ENCODE data around the gene DOK5. TPM values are rescaled to one million over a fixed set of nuclear protein-coding genes. Genes with fewer than 3 reads are reported as not detected.
A peak's percentile ranks its signal among the peaks of the same experiment; 100 is the strongest.

The DOK5 gene
- total RNA-seq, 2 donors from 2014 or later = 0.39 TPM; not detected in 1

DNA sequence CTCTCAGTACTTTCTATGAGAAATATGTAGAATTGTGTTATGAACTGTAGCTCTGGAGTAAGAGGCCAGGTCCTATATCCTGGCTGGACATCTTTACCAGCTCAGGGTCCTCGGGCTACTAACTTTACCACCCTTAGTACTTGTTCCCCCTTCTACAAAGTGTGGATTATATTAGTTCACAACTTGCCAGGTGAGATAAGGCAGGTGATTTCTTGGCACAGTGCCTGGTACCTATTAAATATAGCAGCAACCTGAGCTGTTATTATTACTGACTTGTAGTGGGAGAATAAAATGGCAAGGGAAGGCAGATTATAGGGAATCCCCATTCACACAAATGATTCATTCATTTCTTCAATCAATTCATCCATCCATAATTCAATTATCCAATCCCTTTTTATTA, 150.1 kb downstream of the DOK5 start:
- no peak for DNase-seq
- ATAC-seq = no peak
- intact Hi-C loops (cut with DNase I, micrococcal nuclease) = no loop called here

DNA sequence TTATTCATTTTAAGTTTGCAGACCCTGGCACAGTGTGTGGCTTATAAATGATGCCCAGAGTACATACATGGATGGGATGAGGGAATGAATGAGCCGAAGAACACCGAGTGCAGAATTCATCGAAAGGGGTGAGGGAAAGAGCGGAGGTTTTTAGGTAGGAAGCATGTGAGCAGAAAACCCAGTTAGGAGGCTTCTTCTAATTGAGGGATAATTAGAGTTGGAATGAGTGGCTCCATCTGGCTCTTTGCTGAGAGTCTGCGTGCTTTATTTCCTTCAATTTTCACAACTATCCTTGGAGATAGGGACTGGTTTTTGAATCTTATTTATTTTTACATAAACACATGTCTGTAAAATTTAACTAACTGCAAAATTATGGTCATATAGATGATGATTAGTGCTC, 150.7 kb downstream of the DOK5 start:
- intact Hi-C loops (cut with DNase I, micrococcal nuclease) = no loop called here
- DNase-seq = no peak
- no peak for ATAC-seq

DNA sequence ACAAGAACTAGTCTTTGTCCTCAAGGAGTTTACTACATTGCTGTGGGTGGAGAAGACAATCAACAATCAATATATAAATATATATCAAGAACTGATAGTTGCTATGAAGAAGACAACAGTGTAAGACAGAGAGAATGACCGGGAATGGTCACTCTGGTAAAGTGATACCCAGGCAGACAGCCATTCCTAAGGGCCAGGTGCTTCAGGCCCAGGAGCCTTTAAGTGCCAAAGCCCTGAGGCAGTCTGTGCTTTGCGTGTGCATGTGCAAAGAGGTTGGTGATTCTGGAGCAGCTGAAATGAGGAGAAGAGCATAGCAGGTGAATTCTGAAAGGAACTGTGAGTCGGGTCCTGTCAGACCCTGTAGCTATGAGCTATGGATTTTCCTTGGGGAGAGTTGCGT, 154.2 kb downstream of the DOK5 start:
- DNase-seq (no peak), ATAC-seq (no peak)
- intact Hi-C loops (cut with DNase I, micrococcal nuclease) = no loop called here

DNA sequence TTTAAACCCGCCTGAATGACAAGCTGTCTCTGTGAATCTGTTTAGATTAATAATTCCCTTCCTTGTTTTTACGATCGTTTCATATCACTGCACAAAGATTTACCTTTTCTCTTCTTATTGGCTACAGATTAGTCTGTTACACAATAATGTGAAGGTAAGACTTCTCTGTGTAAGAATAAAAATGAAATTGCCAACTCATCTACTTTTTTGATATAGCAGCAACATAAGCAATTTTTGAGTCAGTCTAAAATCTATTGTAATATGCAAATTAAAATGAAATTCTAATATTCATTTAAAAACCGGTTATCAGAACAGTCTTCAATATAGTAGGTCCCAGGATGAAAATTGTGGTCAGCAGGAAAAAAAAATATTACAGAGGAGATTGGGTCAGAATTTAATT, 155.2 kb downstream of the DOK5 start:
- ATAC-seq = no peak
- intact Hi-C loops (cut with DNase I, micrococcal nuclease) = no loop called here
- DNase-seq = no peak

DNA sequence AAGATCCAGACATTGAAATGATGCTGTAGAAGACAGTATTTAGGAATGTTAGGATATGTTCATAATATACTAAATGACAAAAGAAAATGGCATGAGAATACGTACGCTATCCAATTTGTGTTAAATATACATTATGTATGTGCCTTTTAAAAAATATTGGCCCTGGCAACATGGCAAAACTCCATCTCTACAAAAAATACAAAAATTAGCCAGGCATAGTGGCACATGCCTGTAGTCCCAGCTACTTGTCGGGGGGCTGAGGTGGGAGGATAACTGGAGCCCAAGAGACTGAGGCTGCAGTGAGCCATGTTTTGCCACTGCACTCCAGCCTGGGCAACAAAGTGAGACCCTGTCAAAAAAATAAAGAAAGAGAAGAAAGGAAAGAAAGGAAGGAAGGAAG, 155.7 kb downstream of the DOK5 start:
- intact Hi-C loops (cut with DNase I, micrococcal nuclease) = no loop called here
- ATAC-seq = no peak

DNA sequence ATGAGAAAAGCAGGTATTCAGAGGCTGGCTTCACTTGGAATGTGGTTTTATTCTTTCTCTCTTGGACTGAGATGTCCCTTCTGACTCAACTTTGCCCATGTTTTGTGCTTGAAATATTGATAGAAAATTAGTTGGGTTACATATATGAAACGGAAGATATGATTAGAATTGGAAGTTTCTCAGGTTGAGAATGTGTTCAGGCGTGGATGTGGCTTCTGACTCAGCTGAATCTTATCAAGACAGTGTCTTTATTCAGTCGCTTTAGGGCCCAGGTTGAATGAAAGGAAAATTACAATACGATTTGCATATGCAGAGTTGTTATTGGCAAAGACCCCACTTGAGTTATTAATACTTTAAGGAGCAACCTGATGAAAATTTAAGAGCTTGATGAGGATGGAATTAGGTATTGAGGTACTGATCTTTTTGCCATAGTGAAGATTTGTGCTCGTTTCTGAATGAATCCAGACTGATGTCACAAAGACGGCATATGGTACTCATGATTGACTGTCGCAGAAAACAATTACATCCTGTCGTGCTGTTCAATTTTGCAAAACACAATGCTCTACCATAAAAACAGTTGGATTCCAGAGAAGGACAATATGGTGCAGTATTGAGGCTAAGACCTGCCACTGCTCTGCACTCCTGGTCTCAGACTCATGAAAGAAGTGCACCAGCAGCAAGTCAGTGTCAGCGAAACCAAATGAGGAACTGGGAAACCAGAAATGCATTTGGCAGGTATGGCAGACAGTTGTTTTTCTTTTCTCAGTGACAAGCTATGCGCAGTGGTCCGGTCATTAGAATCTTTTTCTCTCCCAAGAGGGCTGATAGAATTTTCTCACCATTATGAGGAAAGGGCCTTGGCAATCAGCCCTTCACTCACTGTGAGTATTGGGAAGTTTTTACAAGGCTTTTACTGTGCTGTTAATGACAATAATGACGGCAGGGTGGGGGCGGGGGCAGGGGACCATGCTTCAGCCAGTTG, 158.3 kb downstream of the DOK5 start:
- DNase-seq (no peak), ATAC-seq (no peak)
- intact Hi-C loops (cut with DNase I, micrococcal nuclease) = no loop called here

More for the DNA sequence above, 155.7 kb downstream of the DOK5 start:
- DNase-seq = no peak

DNA sequence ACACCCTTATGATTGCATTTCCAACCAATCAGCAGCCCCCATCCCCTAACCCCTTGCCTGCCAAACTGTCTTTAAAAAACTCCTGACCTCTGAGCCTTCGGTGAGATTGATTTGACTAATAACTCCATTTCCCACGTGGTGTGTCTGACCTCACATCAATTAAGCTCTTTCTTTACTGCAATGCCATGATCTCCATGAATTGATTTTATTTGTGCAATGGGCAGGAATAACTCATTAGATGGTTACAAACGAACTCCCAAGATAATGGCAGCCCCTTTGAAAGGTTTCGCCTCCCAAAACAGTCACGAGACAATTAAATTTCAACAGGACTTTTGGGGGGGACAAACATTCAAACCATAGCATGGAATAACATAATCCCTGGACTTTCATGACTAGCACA, 161.2 kb downstream of the DOK5 start:
- ATAC-seq (no peak), DNase-seq (no peak)
- intact Hi-C loops (cut with DNase I, micrococcal nuclease) = no loop called here

DNA sequence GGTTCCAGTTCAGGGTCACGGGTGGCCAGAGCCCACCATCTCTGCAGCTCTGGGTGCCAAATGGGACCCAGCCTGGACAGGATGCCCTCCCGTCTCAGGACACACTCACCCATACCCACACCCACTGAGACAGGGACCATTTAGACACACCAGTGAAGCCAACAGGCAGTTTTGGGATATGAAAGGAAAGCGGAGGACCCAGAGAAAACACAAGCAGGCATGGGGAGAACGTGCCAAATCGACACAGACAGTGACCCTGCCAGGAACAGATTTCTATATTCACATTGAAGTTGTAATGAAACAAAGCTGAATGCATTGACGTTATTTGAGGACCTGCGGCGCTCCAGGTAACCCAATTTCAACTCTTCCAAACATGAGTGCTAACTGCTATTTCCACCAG, 164.5 kb downstream of the DOK5 start:
- DNase-seq (no peak), ATAC-seq (no peak)
- intact Hi-C loops (cut with DNase I, micrococcal nuclease) = loop anchor here (10.0 kb wide), 2 partner anchors 425 to 545 kb away; no protein-coding TSS in a partner anchor

DNA sequence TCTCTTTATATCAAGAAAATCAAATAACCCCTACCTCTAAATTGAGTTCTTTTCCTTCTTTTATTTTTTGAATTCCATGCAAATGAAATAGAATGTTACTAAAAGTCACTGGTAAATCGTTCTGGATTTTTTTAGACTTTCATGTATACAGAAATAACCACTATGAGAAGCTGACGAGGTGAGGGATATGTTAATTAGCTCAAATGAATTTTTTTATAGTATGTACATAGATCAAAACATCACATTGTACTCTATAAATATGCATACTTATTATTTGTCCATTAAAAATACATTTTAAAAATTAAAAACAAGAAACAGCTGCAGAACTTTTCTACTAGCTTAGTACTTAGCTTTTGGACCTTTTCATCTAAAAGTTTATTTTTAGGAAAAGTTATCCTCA, 165.4 kb downstream of the DOK5 start:
- ATAC-seq = no peak
- no peak for DNase-seq
- intact Hi-C loops (cut with DNase I, micrococcal nuclease) = loop anchor here (10.0 kb wide), 2 partner anchors 426 to 546 kb away; no protein-coding TSS in a partner anchor

DNA sequence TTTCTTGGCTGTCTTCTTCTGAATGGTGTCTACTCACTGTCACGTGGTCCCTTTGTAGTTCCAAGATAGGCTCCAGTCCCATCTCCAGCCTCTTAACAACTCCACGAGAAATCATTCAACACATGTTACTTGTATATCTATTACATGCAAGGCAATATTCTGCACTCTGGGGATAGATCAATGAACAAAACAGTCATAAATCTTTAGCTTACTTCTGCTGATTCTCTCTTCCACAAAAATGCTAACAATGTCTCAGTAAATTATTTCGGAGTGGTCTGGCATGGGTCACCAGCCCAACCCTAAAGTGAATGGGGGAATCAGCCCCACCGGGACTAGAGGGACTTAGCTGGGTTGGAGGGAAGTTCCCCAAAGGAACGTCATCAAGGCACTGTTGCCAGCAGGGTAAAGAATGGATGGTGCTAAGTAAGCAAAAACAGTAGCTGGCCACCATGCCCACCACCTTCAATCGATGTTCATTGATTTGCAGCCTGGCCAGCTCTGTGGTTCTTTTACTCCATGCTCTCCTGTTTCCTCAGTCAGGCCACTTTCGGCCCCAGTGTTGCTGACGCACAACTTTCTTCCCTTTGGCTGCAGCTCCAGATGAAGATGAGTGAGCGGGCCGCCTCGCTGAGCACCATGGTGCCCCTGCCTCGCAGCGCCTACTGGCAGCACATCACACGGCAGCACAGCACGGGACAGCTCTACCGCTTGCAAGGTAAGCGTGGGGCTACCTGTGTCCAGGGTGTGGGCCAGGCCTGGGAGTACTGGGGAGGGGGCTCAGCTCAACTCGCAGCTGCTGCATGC, 167.7 kb downstream of the DOK5 start:
- ATAC-seq = no peak
- intact Hi-C loops (cut with DNase I, micrococcal nuclease) = loop anchor here (10.0 kb wide), 2 partner anchors 428 to 548 kb away; no protein-coding TSS in a partner anchor
- no peak for DNase-seq

DNA sequence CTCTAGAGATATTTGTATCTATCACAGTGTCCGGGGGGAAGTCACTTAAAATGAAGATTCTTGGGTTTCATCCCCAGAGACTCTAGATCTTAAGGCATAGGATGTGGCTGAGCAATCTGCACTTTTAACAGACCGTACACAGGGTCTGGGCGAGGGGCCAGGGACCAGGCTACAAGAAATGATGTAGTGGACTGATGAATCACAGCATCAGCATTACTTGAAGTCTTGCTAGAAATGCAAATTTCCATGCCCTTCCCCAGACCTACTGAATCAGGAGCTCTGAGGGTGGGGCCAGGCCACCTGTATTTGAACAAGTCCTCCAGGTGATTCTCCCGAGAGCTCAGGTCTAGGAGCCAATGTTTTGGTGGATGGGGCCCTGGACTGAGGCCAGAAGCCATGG, 168.4 kb downstream of the DOK5 start:
- no peak for DNase-seq

DNA sequence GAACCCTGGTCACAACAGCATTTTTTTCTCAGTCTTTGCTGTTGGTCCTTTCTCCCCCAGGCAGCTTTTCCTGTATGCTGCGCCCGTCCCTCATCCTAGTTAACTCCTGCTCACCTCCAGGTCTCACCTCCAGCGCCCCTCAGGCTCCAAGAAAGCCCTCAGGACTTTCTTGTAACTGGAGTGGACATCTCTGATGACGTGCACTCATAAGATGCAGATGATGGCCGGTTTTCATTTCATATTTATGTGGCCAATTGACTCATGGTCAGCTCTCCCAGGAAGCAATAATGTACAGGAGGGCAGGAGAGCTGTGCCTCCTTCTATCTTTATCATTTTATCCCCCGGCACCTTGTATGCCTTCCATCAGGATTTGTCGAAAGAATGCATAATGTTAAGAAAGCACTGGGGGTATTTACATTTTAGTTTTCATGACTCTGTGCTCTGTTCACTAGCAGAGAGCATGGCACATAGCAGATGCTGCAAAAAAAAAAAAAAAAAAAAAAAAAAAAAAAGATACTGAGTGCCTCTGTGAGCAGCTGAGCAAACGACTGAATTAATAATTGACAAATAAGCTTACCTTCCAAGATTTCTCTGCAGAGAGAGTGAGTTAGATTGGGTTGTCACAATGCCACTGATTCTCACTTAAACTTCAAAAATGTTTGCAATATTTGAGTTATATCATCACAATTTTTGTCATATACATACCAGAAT, 170.2 kb downstream of the DOK5 start:
- intact Hi-C loops (cut with DNase I, micrococcal nuclease) = loop anchor here (10.0 kb wide), 2 partner anchors 431 to 551 kb away; no protein-coding TSS in a partner anchor
- ATAC-seq = no peak
- DNase-seq = no peak

More for the DNA sequence above, 168.4 kb downstream of the DOK5 start:
- ATAC-seq = no peak
- intact Hi-C loops (cut with DNase I, micrococcal nuclease) = loop anchor here (10.0 kb wide), 2 partner anchors 429 to 549 kb away; no protein-coding TSS in a partner anchor

DNA sequence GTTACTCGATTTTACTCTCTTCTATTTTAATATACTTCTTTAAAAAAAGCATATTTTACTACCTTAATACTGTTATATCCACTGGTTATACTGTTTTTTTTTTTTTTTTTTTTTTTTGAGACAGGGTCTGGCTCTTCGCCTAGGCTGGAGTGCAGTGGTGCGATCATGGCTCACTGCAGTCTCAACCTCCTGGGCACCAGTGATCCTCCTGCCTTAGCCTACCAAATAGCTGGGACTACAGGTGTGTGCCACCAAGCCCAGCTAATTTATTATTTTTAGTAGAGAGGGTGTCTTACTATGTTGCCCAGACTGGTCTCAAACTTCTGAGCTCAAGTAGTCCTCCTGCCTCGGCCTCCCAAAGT, 170.7 kb downstream of the DOK5 start:
- DNase-seq = no peak
- no peak for ATAC-seq
- intact Hi-C loops (cut with DNase I, micrococcal nuclease) = loop anchor here (10.0 kb wide), 2 partner anchors 431 to 551 kb away; no protein-coding TSS in a partner anchor

DNA sequence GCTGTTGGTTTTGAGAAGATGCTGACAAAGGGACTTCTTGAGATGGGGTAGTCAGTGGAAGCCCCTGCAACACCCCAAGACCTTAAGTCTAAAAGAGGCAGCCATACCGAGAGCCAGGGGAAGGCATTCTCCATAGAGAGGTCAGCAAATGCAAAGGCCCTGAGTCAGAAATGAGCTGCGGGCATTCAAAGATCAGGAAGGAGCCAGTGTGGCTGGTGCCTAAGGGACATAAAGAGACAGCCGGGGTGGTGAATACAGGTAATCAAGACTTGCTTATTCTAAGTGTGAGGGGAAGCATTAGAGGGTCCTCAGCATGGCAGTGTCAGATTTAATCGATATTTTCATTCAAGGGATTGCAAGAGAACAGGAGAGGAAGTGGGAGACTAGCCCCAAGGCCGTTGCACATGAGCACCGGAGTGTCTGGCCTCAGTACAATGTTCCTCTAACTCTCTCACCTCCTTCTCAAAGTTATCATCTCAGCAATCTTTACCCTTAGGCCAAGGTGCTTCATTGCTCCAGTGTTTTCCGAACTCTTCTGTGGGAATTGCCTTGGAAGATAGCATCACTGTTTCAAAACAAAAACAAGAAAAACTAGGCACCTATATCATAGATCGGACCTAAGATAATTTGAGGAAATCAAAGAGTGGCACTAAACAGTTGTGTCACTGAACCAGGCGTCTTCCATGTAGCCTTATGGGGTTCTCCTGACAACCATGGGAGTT, 173.2 kb downstream of the DOK5 start:
- intact Hi-C loops (cut with DNase I, micrococcal nuclease) = loop anchor here (10.0 kb wide), 2 partner anchors 434 to 554 kb away; no protein-coding TSS in a partner anchor
- ATAC-seq (no peak), DNase-seq (no peak)

DNA sequence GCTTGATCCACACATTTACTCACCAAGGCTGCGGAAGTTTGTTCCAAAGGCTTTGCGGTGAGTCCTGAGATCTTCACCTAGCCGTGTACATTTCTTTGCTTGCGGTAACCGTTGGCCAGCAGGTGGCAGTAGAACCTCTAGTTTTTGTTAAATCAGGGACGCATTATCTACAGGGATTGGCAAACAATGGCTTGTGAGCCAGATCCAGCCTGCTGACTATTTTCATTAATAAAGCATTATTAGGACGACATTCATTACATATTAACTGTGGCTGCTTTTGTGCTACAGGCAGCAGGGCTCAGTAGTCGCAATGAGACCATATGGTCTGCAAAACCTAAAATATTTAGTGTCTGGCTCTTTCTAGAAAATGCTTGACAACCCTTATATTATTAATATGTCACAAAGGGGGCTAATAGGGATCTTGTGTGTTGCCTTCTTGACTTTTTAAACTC, 174.1 kb downstream of the DOK5 start:
- ATAC-seq (peak; percentile 69), DNase-seq (peak; percentile 55 to 87)
- intact Hi-C loops (cut with DNase I, micrococcal nuclease) = loop anchor here (10.0 kb wide), 2 partner anchors 435 to 555 kb away; no protein-coding TSS in a partner anchor

DNA sequence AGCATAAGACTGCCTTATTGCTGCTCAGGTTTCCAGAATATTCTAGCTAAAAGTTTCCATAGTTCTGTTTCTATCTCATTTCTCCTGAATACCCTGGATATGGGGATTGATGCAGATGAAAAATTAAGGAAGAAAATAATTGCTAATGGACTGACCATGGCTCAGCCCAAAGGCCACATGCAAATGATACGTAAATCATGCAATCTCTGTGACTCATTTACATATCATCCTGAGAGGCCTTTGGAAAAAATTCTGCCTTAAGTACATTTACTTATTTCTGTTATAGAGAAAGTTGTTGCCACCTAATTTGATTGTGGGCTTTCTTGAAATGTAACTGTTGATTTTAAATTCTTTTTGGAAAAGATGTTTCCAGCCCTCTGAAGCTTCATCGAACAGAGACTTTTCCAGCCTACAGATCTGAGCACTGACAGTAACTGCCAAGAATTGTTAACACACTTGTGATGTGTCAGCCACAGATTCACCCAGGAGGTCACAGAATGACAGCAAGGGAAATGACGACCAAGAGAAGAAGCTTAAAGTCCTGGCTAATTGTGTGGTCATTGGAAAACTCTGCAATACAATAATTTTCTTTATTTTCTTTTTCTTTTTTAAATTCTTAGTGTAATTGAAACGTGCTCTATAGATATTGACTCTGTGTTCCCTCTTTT, 174.8 kb downstream of the DOK5 start:
- DNase-seq (no peak), ATAC-seq (no peak)
- intact Hi-C loops (cut with DNase I, micrococcal nuclease) = loop anchor here in 1 of 2 donors (5.0 kb wide), 1 partner anchor 553 kb away; no protein-coding TSS in a partner anchor

DNA sequence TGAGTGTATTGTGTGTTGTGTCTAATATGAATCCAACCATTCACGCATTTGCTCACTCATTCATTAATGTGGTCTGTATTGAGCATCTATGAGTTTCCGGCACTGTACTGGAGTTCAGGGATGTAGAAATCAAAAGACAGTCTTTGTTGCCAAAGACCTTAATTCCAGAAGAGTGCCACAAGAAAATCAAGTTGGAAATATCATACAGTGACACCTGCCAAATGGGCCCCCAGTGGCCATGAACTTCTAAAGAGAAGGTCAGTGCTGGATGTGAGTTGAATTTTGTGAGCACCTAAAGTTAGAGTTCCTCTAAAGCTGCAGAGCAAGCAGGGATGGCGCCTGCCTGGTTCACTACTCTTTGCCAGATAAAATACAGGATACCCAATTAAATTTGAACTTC, 175.9 kb downstream of the DOK5 start:
- DNase-seq (no peak), ATAC-seq (no peak)
- intact Hi-C loops (cut with DNase I, micrococcal nuclease) = loop anchor here in 1 of 2 donors (5.0 kb wide), 1 partner anchor 554 kb away; no protein-coding TSS in a partner anchor

All from left colon (tissue), 2 donors.